ENCODE measurements around the gene CTBP2.

CTBP2 gene

GRCh38 chr10:125072794-125073193, 87.6 kb downstream of the CTBP2 start:
- TF ChIP-seq, protein P1, sequence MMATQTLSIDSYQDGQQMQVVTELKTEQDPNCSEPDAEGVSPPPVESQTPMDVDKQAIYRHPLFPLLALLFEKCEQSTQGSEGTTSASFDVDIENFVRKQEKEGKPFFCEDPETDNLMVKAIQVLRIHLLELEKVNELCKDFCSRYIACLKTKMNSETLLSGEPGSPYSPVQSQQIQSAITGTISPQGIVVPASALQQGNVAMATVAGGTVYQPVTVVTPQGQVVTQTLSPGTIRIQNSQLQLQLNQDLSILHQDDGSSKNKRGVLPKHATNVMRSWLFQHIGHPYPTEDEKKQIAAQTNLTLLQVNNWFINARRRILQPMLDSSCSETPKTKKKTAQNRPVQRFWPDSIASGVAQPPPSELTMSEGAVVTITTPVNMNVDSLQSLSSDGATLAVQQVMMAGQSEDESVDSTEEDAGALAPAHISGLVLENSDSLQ (IDR thresholded peaks at IDR 0.05) = no peak
- TF ChIP-seq ZNF384 (IDR thresholded peaks at IDR 0.05) = no peak
- no peak for DNase-seq (ENCODE audit: extremely low spot score)
- CTCF ChIA-PET = interaction anchor here (0.5 to 1.1 kb wide), 3 partner anchors 11 to 23 kb away, joined by 3 to 7 read pairs (median 5); no protein-coding TSS in a partner anchor
- POLR2A ChIA-PET = no interaction called here

DNA sequence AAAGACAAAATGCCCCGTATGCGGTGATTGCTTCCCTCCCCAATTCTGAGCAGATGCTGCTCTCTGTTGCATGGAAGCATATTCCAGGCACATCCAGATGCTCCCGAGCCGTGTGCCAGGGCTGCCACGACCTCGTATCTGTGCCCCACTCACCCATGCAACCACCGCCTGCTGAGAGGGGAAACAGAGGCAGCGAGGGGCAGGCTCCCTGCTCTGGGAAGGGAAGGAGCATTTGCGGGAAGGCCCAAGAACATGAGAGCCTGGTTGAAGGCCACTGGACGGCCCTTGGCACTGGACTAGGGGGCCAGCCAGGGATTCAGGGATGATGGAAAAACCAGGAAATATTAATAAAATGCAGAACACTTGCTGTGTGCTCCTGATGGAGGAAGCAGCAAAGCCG, 89.4 kb downstream of the CTBP2 start:
- no peak for DNase-seq (ENCODE audit: extremely low spot score)
- POLR2A ChIA-PET = no interaction called here
- CTCF ChIA-PET = no interaction called here
- no peak for TF ChIP-seq CTBP1 (IDR thresholded peaks at IDR 0.05; ENCODE audit: borderline replicate concordance)
- no peak for TF ChIP-seq ELF4 (IDR thresholded peaks at IDR 0.05)
- TF ChIP-seq FOXA1 (IDR thresholded peaks at IDR 0.05) = no peak

GRCh38 chr10:125068406-125068805, 92.0 kb downstream of the CTBP2 start:
- ChIA-PET POLR2A (interaction anchor here (0.7 kb wide), 1 partner anchor 63 kb away, joined by 3 read pairs; no protein-coding TSS in a partner anchor), CTCF (no interaction called here)
- DNase-seq (ENCODE audit: extremely low spot score) = no peak
- TF ChIP-seq HDGF (IDR thresholded peaks at IDR 0.05; ENCODE audit: borderline replicate concordance) = no peak
- no peak for TF ChIP-seq NFRKB (IDR thresholded peaks at IDR 0.05)
- no peak for TF ChIP-seq ELF4 (IDR thresholded peaks at IDR 0.05)
- no peak for TF ChIP-seq SUZ12 (IDR thresholded peaks at IDR 0.05)
- TF ChIP-seq FOXA1 (IDR thresholded peaks at IDR 0.05) = no peak
- no peak for TF ChIP-seq FOXK2 (IDR thresholded peaks at IDR 0.05)
- TF ChIP-seq TARDBP (IDR thresholded peaks at IDR 0.05) = no peak
- no peak for TF ChIP-seq CTBP1 (IDR thresholded peaks at IDR 0.05; ENCODE audit: borderline replicate concordance)
- no peak for TF ChIP-seq ZNF384 (IDR thresholded peaks at IDR 0.05)
- TF ChIP-seq SP1 (IDR thresholded peaks at IDR 0.05) = no peak
- TF ChIP-seq ARNT (IDR thresholded peaks at IDR 0.05) = no peak
- TF ChIP-seq, protein P1 (IDR thresholded peaks at IDR 0.05) = no peak
- no peak for TF ChIP-seq FOXM1 (IDR thresholded peaks at IDR 0.05; ENCODE audit: borderline replicate concordance)

DNA sequence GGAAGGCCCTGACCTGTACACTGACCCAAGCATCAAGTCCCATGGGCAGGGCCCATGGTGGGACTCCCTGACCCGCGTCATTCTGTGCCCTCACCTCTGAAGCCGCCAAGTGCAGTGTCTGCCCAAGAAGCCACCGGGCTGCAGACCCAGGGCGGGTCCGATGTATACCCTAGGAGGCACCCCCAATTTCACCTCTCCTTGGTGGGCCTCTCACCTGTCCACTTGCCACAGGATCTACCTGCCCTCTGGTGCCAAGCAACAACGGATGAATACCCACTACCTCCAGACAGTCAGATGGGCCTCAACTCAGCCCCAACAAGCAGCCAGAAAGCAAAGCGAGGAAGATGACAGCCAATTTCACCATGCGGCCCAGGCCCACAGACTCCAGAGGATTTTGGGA, 92.6 kb downstream of the CTBP2 start:
- TF ChIP-seq LEF1 (IDR thresholded peaks at IDR 0.05; ENCODE audit: borderline replicate concordance) (no peak), SUZ12 (IDR thresholded peaks at IDR 0.05) (no peak), SP1 (IDR thresholded peaks at IDR 0.05) (no peak), ARNT (IDR thresholded peaks at IDR 0.05) (no peak), FOXK2 (IDR thresholded peaks at IDR 0.05) (no peak), BHLHE40 (IDR thresholded peaks at IDR 0.05; ENCODE audit: borderline replicate concordance) (no peak), FOXA1 (IDR thresholded peaks at IDR 0.05) (no peak), FOXM1 (IDR thresholded peaks at IDR 0.05; ENCODE audit: borderline replicate concordance) (no peak), NFRKB (IDR thresholded peaks at IDR 0.05) (no peak), ZNF384 (IDR thresholded peaks at IDR 0.05) (no peak), CTBP1 (IDR thresholded peaks at IDR 0.05; ENCODE audit: borderline replicate concordance) (no peak), ELF4 (IDR thresholded peaks at IDR 0.05) (no peak), TARDBP (IDR thresholded peaks at IDR 0.05) (no peak), HDGF (IDR thresholded peaks at IDR 0.05; ENCODE audit: borderline replicate concordance) (no peak), L3MBTL2 (conservative IDR thresholded peaks at IDR 0.05) (no peak)
- TF ChIP-seq, protein P1 (IDR thresholded peaks at IDR 0.05) = no peak
- POLR2A ChIA-PET = no interaction called here
- DNase-seq (ENCODE audit: extremely low spot score) = no peak
- CTCF ChIA-PET = no interaction called here

DNA sequence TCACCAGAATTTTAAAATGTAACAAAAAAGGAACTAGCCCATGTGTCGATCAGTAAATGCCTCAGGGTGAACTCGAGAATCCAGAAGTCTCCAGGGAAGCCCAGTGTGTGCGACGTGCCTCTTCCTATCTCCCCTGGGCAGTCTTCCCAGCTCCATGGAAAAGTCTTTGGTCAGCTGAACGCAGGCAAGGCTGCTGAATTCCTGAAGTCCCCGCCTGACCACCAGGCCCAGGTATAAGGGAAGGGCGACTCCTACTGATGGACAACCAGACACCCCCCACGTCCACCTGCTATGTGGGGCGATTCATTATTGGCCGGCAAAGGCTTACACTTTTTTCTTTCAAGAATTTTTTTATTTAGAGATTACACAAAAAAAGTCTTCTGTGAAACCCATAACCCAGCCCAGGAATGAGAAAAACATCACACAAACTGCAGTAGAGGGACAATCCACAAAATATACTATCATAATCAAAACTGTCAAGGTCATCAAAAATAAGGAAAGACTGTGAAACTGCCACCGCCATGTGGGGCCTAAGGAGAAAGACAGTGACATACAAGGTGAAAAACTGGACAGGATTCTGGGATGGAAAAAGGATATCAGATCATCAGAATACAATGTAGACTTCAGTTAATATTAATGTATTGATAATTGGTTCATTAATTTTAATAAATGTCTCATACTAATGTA, 93.5 kb downstream of the CTBP2 start:
- no peak for TF ChIP-seq L3MBTL2 (conservative IDR thresholded peaks at IDR 0.05)
- TF ChIP-seq FOXM1 (IDR thresholded peaks at IDR 0.05; ENCODE audit: borderline replicate concordance) = no peak
- no peak for TF ChIP-seq ARNT (IDR thresholded peaks at IDR 0.05)
- TF ChIP-seq SUZ12 (IDR thresholded peaks at IDR 0.05) = no peak
- no peak for TF ChIP-seq NFRKB (IDR thresholded peaks at IDR 0.05)
- no peak for TF ChIP-seq FOXA1 (IDR thresholded peaks at IDR 0.05)
- TF ChIP-seq FOXK2 (IDR thresholded peaks at IDR 0.05) = no peak
- no peak for TF ChIP-seq SP1 (IDR thresholded peaks at IDR 0.05)
- no peak for TF ChIP-seq ELF4 (IDR thresholded peaks at IDR 0.05)
- TF ChIP-seq HDGF (IDR thresholded peaks at IDR 0.05; ENCODE audit: borderline replicate concordance) = no peak
- TF ChIP-seq ZNF384 (IDR thresholded peaks at IDR 0.05) = no peak
- TF ChIP-seq LEF1 (IDR thresholded peaks at IDR 0.05; ENCODE audit: borderline replicate concordance) = no peak
- no peak for TF ChIP-seq BHLHE40 (IDR thresholded peaks at IDR 0.05; ENCODE audit: borderline replicate concordance)
- no peak for TF ChIP-seq CTBP1 (IDR thresholded peaks at IDR 0.05; ENCODE audit: borderline replicate concordance)
- TF ChIP-seq, protein P1 (IDR thresholded peaks at IDR 0.05) = no peak
- TF ChIP-seq TARDBP (IDR thresholded peaks at IDR 0.05) = no peak
- POLR2A ChIA-PET = no interaction called here
- DNase-seq (ENCODE audit: extremely low spot score) = no peak
- CTCF ChIA-PET = interaction anchor here (0.6 kb wide), 1 partner anchor 432 kb away, joined by 4 read pairs; no protein-coding TSS in a partner anchor
